GM13977 (cell line): Measurements from ENCODE around the gene ERC2.

Experiments
- DNase-seq: peaks from one replicate; pipeline ENCODE4 v3.0.0; 2012; ENCODE audit warnings: low spot score
- CTCF ChIP-seq: IDR thresholded peaks from 2 replicates; pipeline ENCODE4 v1.5.1; 2012; ENCODE audit warnings: mild to moderate bottlenecking, control low read depth; ENCODE audit not compliant: insufficient read depth; ENCODE audit errors: extremely low read depth, missing control alignments
- in situ Hi-C: fragments of 300-500 bp; cut with MboI; formaldehyde crosslinking; loops from one replicate; pipeline ENCODE4 v1.12.0; 2022; ENCODE audit warnings: low sequenced_read_pairs, low pct_unique_long_range_greater_than_20kb, mixed read lengths, inconsistent platforms; ENCODE audit not compliant: unreplicated experiment

ERC2 gene

GRCh38 chr3:55611121-55611520 lies 857.1 kb downstream of the ERC2 start:
- TF ChIP-seq CTCF: no peak
- in situ Hi-C loops: no loop called here
- no peak for DNase-seq

GRCh38 chr3:55609230-55609827 lies 858.9 kb downstream of the ERC2 start:
- in situ Hi-C loops: no loop called here
- no peak for DNase-seq
- TF ChIP-seq CTCF: no peak

- in situ Hi-C loops: no loop called here
Observed at GRCh38 chr3:55608301-55608937, 859.8 kb downstream of the ERC2 start.

GRCh38 chr3:55607844-55608243 lies 860.4 kb downstream of the ERC2 start:
- no peak for TF ChIP-seq CTCF
- in situ Hi-C loops: no loop called here
- peak; percentile 69 for DNase-seq

More at GRCh38 chr3:55608301-55608937, 859.8 kb downstream of the ERC2 start:
- DNase-seq: no peak
- TF ChIP-seq CTCF: no peak

GRCh38 chr3:55607175-55607574 lies 861.1 kb downstream of the ERC2 start:
- no peak for DNase-seq
- in situ Hi-C loops: no loop called here
- TF ChIP-seq CTCF: no peak

GRCh38 chr3:55605443-55606236 lies 862.6 kb downstream of the ERC2 start:
- no peak for TF ChIP-seq CTCF
- no peak for DNase-seq
- in situ Hi-C loops: no loop called here
